Neural cell (in vitro differentiated cells): ENCODE data around the gene EML6.

Source experiments
- EZH2 ChIP-seq: fragments of 200-600, 300-800 bp; shearing (Covaris generic), sonication (generic); IDR thresholded peaks from 2 replicates; pipeline ENCODE4 v1.6.1; 2014; ENCODE audit warnings: antibody characterized with exemption, low read length, borderline replicate concordance, mild to moderate bottlenecking; ENCODE audit not compliant: insufficient read depth, poor library complexity, severe bottlenecking
- POLR2AphosphoS5 ChIP-seq: IDR thresholded peaks from 2 replicates; pipeline ENCODE4 v1.6.1; 2012
- TF ChIP-seq, protein P1 (sequence below): fragments of 450-650 bp; IDR thresholded peaks from 2 replicates; pipeline ENCODE4 v1.5.1; 2014; ENCODE audit warnings: antibody characterized with exemption, mild to moderate bottlenecking, moderate library complexity; ENCODE audit not compliant: poor library complexity, severe bottlenecking

DNA sequence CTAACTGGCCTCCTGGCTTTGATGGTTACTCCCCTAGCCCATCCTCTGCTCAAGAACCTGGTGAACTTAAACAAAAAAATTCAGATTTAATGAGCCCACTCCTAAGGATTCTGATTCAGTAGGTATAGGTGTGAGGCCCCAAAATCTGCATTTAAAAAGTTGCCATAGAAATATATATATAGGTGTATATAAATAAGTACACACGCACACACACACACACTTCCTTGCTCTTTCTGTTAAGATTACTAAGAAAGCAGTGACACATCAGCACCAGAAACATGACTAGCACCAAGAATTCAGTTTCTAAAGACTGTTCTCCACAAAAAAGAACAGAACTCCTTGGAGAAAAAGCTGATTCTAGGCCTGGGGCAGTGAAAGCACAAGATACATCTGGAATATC, 17.8 kb downstream of the EML6 start:
- TF ChIP-seq EZH2 (no peak), POLR2AphosphoS5 (no peak)
- TF ChIP-seq, protein P1, sequence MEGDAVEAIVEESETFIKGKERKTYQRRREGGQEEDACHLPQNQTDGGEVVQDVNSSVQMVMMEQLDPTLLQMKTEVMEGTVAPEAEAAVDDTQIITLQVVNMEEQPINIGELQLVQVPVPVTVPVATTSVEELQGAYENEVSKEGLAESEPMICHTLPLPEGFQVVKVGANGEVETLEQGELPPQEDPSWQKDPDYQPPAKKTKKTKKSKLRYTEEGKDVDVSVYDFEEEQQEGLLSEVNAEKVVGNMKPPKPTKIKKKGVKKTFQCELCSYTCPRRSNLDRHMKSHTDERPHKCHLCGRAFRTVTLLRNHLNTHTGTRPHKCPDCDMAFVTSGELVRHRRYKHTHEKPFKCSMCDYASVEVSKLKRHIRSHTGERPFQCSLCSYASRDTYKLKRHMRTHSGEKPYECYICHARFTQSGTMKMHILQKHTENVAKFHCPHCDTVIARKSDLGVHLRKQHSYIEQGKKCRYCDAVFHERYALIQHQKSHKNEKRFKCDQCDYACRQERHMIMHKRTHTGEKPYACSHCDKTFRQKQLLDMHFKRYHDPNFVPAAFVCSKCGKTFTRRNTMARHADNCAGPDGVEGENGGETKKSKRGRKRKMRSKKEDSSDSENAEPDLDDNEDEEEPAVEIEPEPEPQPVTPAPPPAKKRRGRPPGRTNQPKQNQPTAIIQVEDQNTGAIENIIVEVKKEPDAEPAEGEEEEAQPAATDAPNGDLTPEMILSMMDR, result no peak
